GM10266 (cell line): ENCODE measurements around the gene EGLN2.

Experiments
- DNase-seq: peaks from one replicate; pipeline ENCODE4 v3.0.0; 2012; ENCODE audit errors: extremely low spot score
- TF ChIP-seq, protein P1 (sequence below): IDR thresholded peaks from 2 replicates; pipeline ENCODE4 v1.5.1; 2012; ENCODE audit warnings: mild to moderate bottlenecking, low read depth; ENCODE audit not compliant: control insufficient read depth, insufficient read depth; ENCODE audit errors: missing control alignments

EGLN2 gene

DNA sequence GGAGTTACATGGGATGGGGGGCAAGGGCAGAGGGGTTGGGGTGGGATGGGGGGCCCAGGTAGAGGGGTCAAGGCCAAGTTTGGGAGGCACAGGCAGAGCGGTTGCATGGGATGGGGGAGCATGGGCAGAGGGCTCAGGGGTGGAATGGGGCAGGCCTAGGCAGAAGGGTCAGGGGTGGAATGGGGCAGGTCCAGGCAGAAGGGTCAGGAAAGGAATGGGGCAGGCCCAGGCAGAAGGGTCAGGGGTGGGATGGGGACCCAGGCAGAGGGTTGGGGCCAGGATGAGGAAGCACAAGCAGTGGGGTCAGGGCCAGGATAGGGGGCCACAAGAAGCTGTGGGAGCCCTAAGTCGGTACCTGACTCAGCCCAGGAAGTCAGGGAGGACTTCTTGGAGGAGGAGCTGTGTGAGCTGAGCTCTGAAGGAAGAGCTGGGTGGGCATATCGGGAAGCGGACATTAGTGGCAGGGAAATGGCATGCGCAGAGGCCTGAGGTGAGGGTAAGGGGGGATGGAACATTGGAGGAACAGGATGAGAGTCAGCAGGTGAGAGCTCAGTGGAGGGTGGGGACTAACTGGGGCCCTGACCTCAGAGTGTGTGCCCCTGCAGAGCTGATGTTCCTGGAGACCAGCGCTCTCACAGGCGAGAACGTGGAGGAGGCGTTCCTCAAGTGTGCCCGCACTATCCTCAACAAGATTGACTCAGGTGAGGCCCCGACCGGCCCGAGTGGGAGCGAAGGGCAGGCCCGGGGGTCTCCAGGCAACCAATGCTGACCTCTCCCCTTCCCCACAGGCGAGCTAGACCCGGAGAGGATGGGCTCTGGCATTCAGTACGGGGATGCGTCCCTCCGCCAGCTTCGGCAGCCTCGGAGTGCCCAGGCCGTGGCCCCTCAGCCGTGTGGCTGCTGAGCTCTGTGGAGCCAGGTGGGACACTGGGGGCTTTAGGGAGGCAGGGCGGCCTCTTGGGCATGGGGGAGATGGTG is 12.6 kb upstream of the EGLN2 start:
- TF ChIP-seq, protein P1, sequence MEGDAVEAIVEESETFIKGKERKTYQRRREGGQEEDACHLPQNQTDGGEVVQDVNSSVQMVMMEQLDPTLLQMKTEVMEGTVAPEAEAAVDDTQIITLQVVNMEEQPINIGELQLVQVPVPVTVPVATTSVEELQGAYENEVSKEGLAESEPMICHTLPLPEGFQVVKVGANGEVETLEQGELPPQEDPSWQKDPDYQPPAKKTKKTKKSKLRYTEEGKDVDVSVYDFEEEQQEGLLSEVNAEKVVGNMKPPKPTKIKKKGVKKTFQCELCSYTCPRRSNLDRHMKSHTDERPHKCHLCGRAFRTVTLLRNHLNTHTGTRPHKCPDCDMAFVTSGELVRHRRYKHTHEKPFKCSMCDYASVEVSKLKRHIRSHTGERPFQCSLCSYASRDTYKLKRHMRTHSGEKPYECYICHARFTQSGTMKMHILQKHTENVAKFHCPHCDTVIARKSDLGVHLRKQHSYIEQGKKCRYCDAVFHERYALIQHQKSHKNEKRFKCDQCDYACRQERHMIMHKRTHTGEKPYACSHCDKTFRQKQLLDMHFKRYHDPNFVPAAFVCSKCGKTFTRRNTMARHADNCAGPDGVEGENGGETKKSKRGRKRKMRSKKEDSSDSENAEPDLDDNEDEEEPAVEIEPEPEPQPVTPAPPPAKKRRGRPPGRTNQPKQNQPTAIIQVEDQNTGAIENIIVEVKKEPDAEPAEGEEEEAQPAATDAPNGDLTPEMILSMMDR = no peak
- DNase-seq = no peak

DNA sequence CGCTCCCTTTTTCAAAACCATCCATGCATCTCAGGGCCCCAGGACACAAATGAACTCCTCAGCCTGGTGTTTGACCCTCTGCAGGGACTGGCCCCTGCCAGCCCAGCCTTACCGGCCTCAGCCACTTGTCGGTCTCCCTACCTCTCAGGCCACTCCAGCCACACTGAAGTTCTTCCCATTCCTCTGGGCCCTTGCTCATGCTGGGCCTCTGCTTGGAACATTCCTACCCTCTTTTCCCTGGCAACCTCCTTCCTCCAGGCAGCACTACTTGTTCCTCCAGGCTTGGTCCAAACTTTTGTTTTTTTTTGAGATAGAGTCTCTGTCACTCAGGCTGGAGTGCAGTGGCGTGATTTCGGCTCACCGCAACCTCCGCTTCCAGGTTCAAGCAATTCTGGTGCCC is 7.6 kb upstream of the EGLN2 start:
- TF ChIP-seq, protein P1 = no peak
- no peak for DNase-seq

DNA sequence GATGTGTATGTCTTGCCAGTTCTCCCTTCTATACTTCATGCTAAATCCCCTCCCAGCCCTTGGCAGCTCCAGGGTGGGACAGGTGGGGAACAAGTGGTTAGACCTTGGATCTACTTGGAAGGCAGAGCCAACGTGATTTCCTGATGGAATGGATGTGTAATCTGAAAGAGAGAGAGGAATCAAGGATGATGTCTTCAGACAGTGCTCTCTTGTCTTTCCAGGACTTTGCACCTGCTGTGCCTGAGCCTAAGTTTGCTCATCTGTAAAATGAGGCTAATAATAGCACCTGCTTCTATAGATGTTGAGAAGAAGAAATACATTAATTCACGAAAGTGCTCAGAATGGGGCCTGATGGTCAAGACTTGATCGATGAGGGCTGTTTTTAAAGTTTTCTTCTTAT is 7.0 kb upstream of the EGLN2 start:
- TF ChIP-seq, protein P1 = no peak
- DNase-seq = no peak

DNA sequence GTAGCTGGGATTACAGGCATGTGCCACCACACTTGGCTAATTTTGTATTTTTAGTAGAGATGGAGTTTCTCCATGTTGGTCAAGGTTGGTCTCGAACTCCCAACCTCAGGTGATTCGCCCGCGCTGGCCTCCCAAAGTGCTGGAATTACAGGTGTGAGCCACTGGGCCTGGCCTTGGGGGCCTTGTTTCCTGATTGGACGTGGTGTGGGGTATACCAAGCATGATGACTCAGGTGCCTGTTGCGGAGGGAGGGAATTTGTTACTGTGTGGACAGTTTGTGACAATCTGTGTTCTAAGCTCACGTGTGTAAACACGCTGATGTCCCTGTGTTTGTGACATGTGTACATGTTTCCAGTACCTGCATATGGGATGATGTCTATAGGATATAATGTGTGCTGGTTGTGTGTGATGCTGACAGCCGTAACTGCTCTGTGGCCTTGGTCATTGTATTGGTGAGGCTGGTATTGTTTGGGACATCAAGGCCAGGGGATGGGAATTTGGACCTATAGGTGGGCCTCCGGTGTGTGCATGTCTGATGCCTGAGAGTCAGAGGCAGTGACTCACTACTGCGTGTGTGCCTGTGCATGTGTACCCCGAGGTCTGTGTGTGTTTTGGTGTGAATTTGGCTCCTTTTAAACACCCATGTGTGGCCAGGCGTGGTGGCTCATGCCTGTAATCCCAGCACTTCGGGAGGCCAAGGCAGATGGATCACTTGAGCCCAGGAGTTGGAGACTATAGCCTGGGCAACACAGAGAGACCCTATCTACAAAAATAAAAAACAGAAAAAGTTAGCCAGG is 1.6 kb upstream of the EGLN2 start:
- DNase-seq = no peak
- TF ChIP-seq, protein P1 = no peak

DNA sequence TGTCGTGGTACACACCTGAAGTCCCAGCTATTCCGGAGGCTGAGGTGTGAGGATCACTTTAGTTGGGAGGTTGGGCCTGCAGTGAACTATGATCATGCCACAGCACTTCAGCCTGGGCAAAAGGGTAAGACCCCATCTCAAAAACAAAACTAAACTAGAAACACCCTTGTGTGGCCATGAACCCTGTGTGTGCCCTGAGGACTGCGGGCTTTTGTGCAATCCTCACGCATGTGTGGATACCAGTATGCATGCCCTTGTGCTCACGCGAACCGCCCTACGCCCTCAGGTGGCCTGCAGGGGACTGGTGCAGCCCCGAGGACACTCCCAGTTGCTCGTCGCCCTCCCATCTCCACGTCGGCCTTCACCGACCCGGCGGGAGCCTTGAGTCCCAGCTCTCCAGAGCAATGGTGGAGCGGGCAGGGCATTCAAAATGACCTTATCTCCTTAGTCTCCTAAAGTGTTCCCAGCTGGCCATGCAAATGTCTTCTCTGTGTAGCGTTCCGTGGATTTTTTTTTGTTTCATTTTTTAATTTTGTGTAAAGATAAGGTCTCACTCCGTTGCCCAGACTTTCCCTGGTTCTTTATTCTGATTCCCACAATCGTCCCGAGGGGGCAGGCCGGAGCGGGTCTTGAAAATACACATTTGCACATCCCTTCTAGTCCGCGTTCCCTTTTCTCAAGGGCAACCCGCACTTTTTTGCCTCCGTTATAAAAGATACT is 868 bp upstream of the EGLN2 start:
- TF ChIP-seq, protein P1 = peak; percentile 52
- peak; percentile 76 for DNase-seq

DNA sequence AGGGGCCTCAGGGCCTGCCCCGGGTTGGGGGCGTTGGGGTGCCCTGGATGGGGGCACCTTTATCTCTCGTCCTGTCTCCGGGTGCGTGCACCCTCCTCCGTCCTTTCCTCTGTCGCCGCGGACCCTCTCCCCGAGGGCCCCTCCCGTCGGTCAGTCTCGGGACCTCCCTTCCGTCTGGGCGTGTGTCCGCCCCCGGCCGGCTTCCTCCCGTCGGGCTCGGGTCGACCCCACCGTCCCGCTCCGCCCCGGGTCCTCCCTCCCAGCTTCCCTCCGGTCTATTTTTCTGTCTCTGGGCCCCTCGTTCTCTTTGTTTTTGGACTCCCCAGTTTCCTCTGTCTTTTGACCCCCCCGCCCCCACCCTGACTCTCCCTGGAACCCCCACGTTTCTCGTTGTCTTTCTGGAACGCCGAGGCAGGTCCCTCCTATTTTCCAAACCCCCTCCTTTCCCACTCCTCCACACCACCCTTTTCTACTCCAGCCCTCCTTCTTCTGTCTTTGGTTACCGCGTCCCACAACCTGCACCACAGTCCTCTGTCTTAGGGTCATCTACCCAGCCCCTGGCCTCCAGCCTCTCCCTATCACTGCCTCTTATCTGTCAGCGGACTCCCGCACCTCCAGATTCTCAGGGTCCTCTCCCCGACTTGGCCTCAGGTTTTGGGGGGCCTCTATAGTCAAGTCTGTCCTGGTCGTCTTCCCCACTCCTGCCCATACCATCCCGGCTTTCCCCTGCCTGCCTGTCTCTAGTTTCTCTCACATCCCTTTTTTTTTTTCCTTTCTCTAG is 757 bp downstream of the EGLN2 start:
- TF ChIP-seq, protein P1 = no peak
- peak; percentile 74 for DNase-seq
